K562 (cell line): ENCODE results near the gene AGR2. TPM values are rescaled to one million over a fixed set of nuclear protein-coding genes. Genes with fewer than 3 reads are reported as not detected.
A peak's percentile ranks its signal among the peaks of the same experiment; 100 is the strongest.

Experiments used
- ATAC-seq: fragments of 200-7000 bp; cut with Tn5 transposase; 3 replicates; pipeline ENCODE4 v1.9.1; 2020; ENCODE audit warnings: moderate library complexity
- BruUV-seq: library from RNA; stranded (reverse); fragments of 400-500 nt; replicated peaks from 2 replicates; lab custom pipeline; 2021; lab: Mats Ljungman, UMichigan
- CTCF ChIA-PET: fragments of 300-600 bp; formaldehyde crosslinking; extraction: SDS; loops from one replicate; lab custom pipeline; 2021; ENCODE audit warnings: low intra/inter-chr PET ratio; lab: Yijun Ruan, JAX
- POLR2A ChIA-PET: fragments of 300-600, 350-650 bp; sonication (Branson Sonifier 250); formaldehyde crosslinking; extraction: SDS; loops from one replicate; lab custom pipeline; 2021; ENCODE audit warnings: antibody characterized with exemption, inconsistent platforms; lab: Yijun Ruan, JAX
- DNase-seq, 4 experiments: peaks; one replicate each; pipeline versions ENCODE4 v3.0.0 to v3.0.0-alpha.2; 2011 to 2018; ENCODE audit warnings: low spot score in 3 of 4, mixed read lengths in 3 of 4; ENCODE audit errors: extremely low read depth in 1 of 4
- FAIRE-seq: peaks from 2 replicates; lab custom pipeline; 2011; peaks lifted over from hg19 to GRCh38; lab: Jason Lieb, UNC
- H2AFZ ChIP-seq: 2 replicates; pipeline ENCODE4 v1.6.0; 2011; ENCODE audit warnings: low read depth, low read length, control low read depth, inconsistent platforms
- H3K27ac ChIP-seq: fragments of 200-600 bp; 3 replicates; pipeline ENCODE4 v1.8.0; 2011; ENCODE audit warnings: low read depth, mild to moderate bottlenecking, control low read depth, inconsistent platforms, low read length, moderate library complexity, mixed read lengths; ENCODE audit errors: extremely low read depth
- H3K27me3 ChIP-seq, 2 experiments: fragments of 300-600 bp in 1 of 2; 2 replicates in 1 of 2; 3 replicates in 1 of 2; pipeline versions ENCODE4 v1.6.0 to v1.8.0; 2011; ENCODE audit warnings: inconsistent platforms in 2 of 2, low read length in 2 of 2, mild to moderate bottlenecking in 1 of 2, mixed read lengths in 1 of 2, moderate library complexity in 1 of 2; ENCODE audit not compliant: control insufficient read depth in 2 of 2, insufficient read depth in 2 of 2
- H3K36me3 ChIP-seq: fragments of 300-600 bp; 3 replicates; pipeline ENCODE4 v1.8.0; 2011; ENCODE audit warnings: mild to moderate bottlenecking, low read length, inconsistent platforms; ENCODE audit not compliant: control insufficient read depth, insufficient read depth
- H3K4me1 ChIP-seq, 2 experiments: fragments of 200-600 bp in 1 of 2; replicated peaks in 1 of 2; 2 replicates in 1 of 2; 3 replicates in 1 of 2; pipeline versions ENCODE4 v1.5.1 to v1.8.0; 2011; ENCODE audit warnings: inconsistent platforms in 2 of 2, low read length in 2 of 2, mild to moderate bottlenecking in 1 of 2, mixed read lengths in 1 of 2, moderate library complexity in 1 of 2; ENCODE audit not compliant: control insufficient read depth in 2 of 2, insufficient read depth in 2 of 2
- H3K4me2 ChIP-seq: 2 replicates; pipeline ENCODE4 v1.6.1; 2011; ENCODE audit warnings: low read length, control low read depth, inconsistent platforms, mixed read lengths; ENCODE audit not compliant: insufficient read depth
- H3K4me3 ChIP-seq: fragments of 200-600 bp; sonication (generic), shearing (Covaris generic); 2 replicates; pipeline ENCODE4 v1.5.1; 2016; ENCODE audit warnings: control low read depth, inconsistent platforms
- H3K79me2 ChIP-seq: fragments of 200-600 bp; 3 replicates; pipeline ENCODE4 v1.8.0; 2011; ENCODE audit warnings: low read length, inconsistent platforms; ENCODE audit not compliant: control insufficient read depth, insufficient read depth
- H3K9ac ChIP-seq, 2 experiments: 2 replicates each; pipeline versions ENCODE4 v1.6.0 to v1.6.1; 2011; ENCODE audit warnings: low read depth in 2 of 2, low read length in 2 of 2, control low read depth in 1 of 2, inconsistent platforms in 1 of 2, mild to moderate bottlenecking in 1 of 2, mixed read lengths in 1 of 2; ENCODE audit not compliant: insufficient read depth in 1 of 2
- H3K9me1 ChIP-seq: one replicate; pipeline ENCODE4 v1.6.0; 2011; ENCODE audit warnings: inconsistent platforms, mild to moderate bottlenecking, low read length, moderate library complexity; ENCODE audit not compliant: control insufficient read depth, insufficient read depth
- H3K9me3 ChIP-seq: replicated peaks from 2 replicates; pipeline ENCODE4 v1.5.1; 2011; ENCODE audit warnings: low read depth, low read length, inconsistent platforms; ENCODE audit not compliant: control insufficient read depth, insufficient read depth
- H4K20me1 ChIP-seq: replicated peaks from 2 replicates; pipeline ENCODE4 v1.6.1; 2011; ENCODE audit warnings: low read length, inconsistent platforms, mixed read lengths; ENCODE audit not compliant: control insufficient read depth, insufficient read depth
- ARID2 ChIP-seq: fragments of 450-650 bp; IDR thresholded peaks from 2 replicates; pipeline ENCODE4 v1.6.1; 2017; ENCODE audit warnings: antibody characterized with exemption, mild to moderate bottlenecking
- BCOR ChIP-seq: fragments of 450-650 bp; IDR thresholded peaks from 2 replicates; pipeline ENCODE4 v1.6.1; 2016
- CAMTA2 ChIP-seq: fragments of 250-450 bp; sonication (Bioruptor Pico); conservative IDR thresholded peaks from 2 replicates; pipeline ENCODE4 v1.5.1; 2022
- FOXK2 ChIP-seq, 2 experiments: fragments of 450-650 bp; IDR thresholded peaks in 1 of 2; conservative IDR thresholded peaks in 1 of 2; 2 replicates each; pipeline ENCODE4 v1.6.1; 2016; ENCODE audit warnings: low read depth in 2 of 2, mild to moderate bottlenecking in 1 of 2
- IRF1 ChIP-seq: sonication (generic); formaldehyde crosslinking; IDR thresholded peaks from 2 replicates; pipeline ENCODE4 v1.8.0; 2022; ENCODE audit warnings: missing genetic modification reagents, mild to moderate bottlenecking, borderline replicate concordance
- PHF21A ChIP-seq: fragments of 450-650 bp; IDR thresholded peaks from 2 replicates; pipeline ENCODE4 v1.6.1; 2017; ENCODE audit warnings: low read depth, borderline replicate concordance
- RBM39 ChIP-seq: fragments of 200-400 bp; formaldehyde crosslinking; optimal IDR thresholded peaks from 2 replicates; pipeline ENCODE3; 2018; ENCODE audit warnings: low read depth, low read length
- RFX1 ChIP-seq: fragments of 450-650 bp; IDR thresholded peaks from 2 replicates; pipeline ENCODE4 v1.6.1; 2016; ENCODE audit warnings: mild to moderate bottlenecking, moderate library complexity
- ZNF224 ChIP-seq: sonication (generic); formaldehyde crosslinking; IDR thresholded peaks from 2 replicates; pipeline ENCODE4 v1.8.0; 2022; ENCODE audit warnings: mild to moderate bottlenecking, missing genetic modification reagents
- ZNF263 ChIP-seq: sonication (generic); formaldehyde crosslinking; IDR thresholded peaks from 2 replicates; pipeline ENCODE4 v1.8.0; 2022; ENCODE audit warnings: mild to moderate bottlenecking, missing genetic modification reagents, borderline replicate concordance
- ZNF507 ChIP-seq: conservative IDR thresholded peaks from 2 replicates; pipeline ENCODE4 v1.6.1; 2017; ENCODE audit warnings: missing genetic modification characterization, missing compliant biosample characterization
- whole genome bisulfite sequencing: fragments of 100-300 bp; shearing (Covaris generic); methylation state at CpG from one replicate; pipeline ENCODE4 v1.1.6; 2016; ENCODE audit warnings: low coverage, mixed read lengths; ENCODE audit not compliant: insufficient coverage; ENCODE audit errors: missing lambda C conversion rate; 5-methylcytosine and 5-hydroxymethylcytosine counted together
- in situ Hi-C: fragments of 300-500 bp; cut with MboI; formaldehyde crosslinking; loops from 4 replicates; pipeline ENCODE4 v1.15.0; 2018; ENCODE audit warnings: inconsistent platforms, mixed read lengths
- intact Hi-C: fragments of 100-400 bp; cut with micrococcal nuclease; formaldehyde crosslinking; loops from 2 replicates; pipeline ENCODE4 v1.14.2; 2022
- polyA plus RNA-seq, 8 experiments: library from polyadenylated mRNA; depleted of rRNA in 4 of 8; stranded (reverse) in 5 of 8; unstranded in 3 of 8; fragments of >200 nt; fragmentation: Nextera tagmentation in 2 of 8; fragmentation: Illumina TruSeq in 1 of 8; extraction: Ambion mirVana in 2 of 8; extraction: Trizol in 1 of 8; gene quantifications; 2 replicates each; pipeline versions ENCODE4 v1.2.1 to v1.2.3, GENCODE V29; 2011 to 2014; ENCODE audit warnings: inconsistent platforms in 1 of 8, missing spikeins in 1 of 8
- total RNA-seq, 7 experiments: library from RNA; depleted of rRNA in 6 of 7; stranded (reverse); fragments of >200 nt in 6 of 7; fragmentation: Illumina TruSeq in 2 of 7; extraction: Trizol in 2 of 7; gene quantifications; 2 replicates each; pipeline versions ENCODE4 v1.2.1 to v1.2.3, GENCODE V29; 2011 to 2021; ENCODE audit warnings: low replicate concordance in 1 of 7
- TF ChIP-seq, protein P1 (sequence below): fragments of 250-450 bp; sonication (Bioruptor Pico); IDR thresholded peaks from 2 replicates; pipeline ENCODE4 v1.4.0; 2020; ENCODE audit warnings: mild to moderate bottlenecking, moderate library complexity

AGR2 gene
- total and polyA plus RNA-seq, 9 of the 15 experiments (the other 6 are each of a cell fraction or from before 2014, with no cell fraction given) = 0.66 TPM; not detected in 8

- FAIRE-seq (no peak), ATAC-seq (peak; percentile 52; the same call in 2 of the 3 replicates), DNase-seq (no peak)
- no peaks in the 10 kb centered on the region for H3K36me3 ChIP-seq
- H3K4me2 ChIP-seq = no peak overlapping the region
- H3K27me3 ChIP-seq = peaks cover 4 to 15% of the 10 kb centered on the region in 2 experiments; a peak in 4 of 5 replicates
- no peak overlapping the region for H3K27ac ChIP-seq
- H4K20me1 ChIP-seq = no peaks in the 10 kb centered on the region
- H3K4me3 ChIP-seq = no peak overlapping the region
- 6% methylated on average over 2 of the region's 2 CpGs for WGBS
- peaks cover 0 to 4% of the 10 kb centered on the region in 2 experiments; a peak in 1 of 5 replicates for H3K4me1 ChIP-seq
- no peak for TF ChIP-seq BCOR
- TF ChIP-seq ZNF507 = no peak
- no peak for TF ChIP-seq ZNF224 (CRISPR knock-in tag)
- TF ChIP-seq ARID2 = no peak
- no peak for TF ChIP-seq RBM39
- no peak for TF ChIP-seq FOXK2 (conservative IDR thresholded peaks at IDR 0.05 in 1 of 2, IDR thresholded peaks at IDR 0.05 in 1 of 2; ENCODE audit: low read depth in 2 of 2)
- no peak for TF ChIP-seq RFX1
- no peak for TF ChIP-seq CAMTA2 (CRISPR knock-in tag)
- TF ChIP-seq IRF1 = no peak
- TF ChIP-seq, protein P1, sequence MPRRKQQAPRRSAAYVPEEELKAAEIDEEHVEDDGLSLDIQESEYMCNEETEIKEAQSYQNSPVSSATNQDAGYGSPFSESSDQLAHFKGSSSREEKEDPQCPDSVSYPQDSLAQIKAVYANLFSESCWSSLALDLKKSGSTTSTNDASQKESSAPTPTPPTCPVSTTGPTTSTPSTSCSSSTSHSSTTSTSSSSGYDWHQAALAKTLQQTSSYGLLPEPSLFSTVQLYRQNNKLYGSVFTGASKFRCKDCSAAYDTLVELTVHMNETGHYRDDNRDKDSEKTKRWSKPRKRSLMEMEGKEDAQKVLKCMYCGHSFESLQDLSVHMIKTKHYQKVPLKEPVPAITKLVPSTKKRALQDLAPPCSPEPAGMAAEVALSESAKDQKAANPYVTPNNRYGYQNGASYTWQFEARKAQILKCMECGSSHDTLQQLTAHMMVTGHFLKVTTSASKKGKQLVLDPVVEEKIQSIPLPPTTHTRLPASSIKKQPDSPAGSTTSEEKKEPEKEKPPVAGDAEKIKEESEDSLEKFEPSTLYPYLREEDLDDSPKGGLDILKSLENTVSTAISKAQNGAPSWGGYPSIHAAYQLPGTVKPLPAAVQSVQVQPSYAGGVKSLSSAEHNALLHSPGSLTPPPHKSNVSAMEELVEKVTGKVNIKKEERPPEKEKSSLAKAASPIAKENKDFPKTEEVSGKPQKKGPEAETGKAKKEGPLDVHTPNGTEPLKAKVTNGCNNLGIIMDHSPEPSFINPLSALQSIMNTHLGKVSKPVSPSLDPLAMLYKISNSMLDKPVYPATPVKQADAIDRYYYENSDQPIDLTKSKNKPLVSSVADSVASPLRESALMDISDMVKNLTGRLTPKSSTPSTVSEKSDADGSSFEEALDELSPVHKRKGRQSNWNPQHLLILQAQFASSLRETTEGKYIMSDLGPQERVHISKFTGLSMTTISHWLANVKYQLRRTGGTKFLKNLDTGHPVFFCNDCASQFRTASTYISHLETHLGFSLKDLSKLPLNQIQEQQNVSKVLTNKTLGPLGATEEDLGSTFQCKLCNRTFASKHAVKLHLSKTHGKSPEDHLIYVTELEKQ (CRISPR knock-in tag) = no peak
- TF ChIP-seq ZNF263 (CRISPR knock-in tag) = no peak
- no peak for TF ChIP-seq PHF21A
- ChIA-PET CTCF (no interaction called here), POLR2A (interaction anchor here (1.3 to 1.9 kb wide), 2 partner anchors 11 to 22 kb away, joined by 3 to 4 read pairs; no protein-coding TSS in a partner anchor)
- no peak overlapping the region for H2AFZ ChIP-seq
- intact Hi-C loops (no loop called here), in situ Hi-C loops (no loop called here)
- no peaks in the 10 kb centered on the region for H3K9me1 ChIP-seq
- H3K9me3 ChIP-seq = no peaks in the 10 kb centered on the region
- no TSS peak for BruUV-seq
- H3K9ac ChIP-seq = no peak overlapping the region
- no peaks in the 10 kb centered on the region for H3K79me2 ChIP-seq
Observed at GRCh38 chr7:16816824-16817223, 12.0 kb upstream of the AGR2 start.
